ENCODE measurements around the gene CSE1L.
"Not testable (repeated sequence)": the region's sequence is repeated elsewhere in the genome, so short reads cannot be mapped to it uniquely, and the experiment has no call there.

The CSE1L gene

DNA sequence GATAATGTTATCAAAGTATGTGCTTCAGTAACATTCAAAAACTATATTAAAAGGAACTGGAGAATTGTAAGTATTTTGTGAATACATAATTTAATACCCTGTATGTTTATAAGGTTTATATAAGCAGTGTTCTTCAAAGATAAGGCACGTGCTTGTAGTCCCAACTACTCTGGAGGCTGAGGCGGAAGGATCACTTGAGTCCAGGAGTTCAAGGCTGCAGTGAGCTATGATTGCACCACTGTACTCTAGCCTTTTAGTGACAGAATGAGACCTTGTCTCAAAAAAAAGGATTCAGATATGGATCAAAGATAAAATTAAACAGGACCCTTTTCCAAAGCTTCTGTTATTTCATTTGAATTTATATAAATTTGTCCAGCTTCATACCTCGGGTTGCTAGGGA is 17.2 kb downstream of the CSE1L start:
- peak; percentile 5 for FAIRE-seq
- no peak for DNase-seq (ENCODE audit: extremely low spot score, insufficient read length, low read depth)

DNA sequence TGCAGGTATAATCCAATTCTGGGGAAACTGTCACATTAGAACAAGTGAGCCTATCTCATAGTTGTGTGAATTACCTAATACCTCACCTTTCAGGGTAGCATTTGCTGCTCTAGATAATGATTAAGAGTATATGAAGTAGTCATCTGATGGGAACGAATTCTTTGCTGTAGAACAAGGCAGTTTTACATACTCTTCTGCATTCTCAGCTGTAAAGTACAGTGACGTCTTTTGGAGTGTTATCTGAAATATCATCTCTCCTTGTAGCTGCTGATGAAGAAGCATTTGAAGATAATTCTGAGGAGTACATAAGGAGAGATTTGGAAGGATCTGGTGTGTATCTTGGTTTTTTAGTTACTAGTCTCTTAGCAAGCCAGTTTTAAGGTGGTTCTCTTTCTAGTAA is 28.4 kb downstream of the CSE1L start:
- FAIRE-seq (no peak), DNase-seq (ENCODE audit: extremely low spot score, insufficient read length, low read depth) (no peak)

DNA sequence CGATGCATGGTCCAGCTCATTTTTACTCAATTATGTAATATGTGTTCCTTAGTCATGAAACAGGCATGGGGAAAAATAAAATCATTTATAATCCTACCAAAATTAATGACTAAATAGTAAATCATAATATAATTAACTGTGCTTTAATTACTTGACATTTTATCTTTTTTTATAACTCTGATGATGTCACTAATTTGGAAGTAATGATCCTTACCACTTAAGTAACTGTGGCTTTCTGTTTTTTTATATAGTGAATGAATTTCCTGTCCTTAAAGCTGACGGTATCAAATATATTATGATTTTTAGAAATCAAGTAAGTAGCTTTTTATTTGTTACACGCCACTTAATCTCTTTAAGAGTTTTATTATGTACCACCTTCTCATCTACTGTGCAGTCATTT is 32.2 kb downstream of the CSE1L start:
- DNase-seq (ENCODE audit: extremely low spot score, insufficient read length, low read depth) (no peak), FAIRE-seq (no peak)

DNA sequence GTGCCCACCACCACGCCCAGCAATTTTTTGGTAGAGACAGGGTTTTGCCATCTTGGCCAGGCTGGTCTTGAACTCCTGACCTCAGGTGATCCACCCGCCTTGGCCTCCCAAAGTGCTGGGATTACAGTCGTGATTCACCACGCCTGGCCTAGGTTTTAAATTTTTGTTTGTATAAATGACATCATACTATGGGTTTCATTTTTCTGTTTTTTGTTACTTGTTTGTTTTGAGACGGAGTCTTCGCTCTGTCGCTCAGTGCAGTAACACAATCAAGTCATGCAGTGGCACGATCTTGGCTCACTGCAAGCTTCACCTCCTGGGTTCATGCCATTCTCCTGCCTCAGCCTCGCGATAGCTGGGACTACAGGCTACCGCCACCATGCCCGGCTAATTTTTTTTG is 36.2 kb downstream of the CSE1L start:
- not testable (repeated sequence) for FAIRE-seq; DNase-seq (ENCODE audit: extremely low spot score, insufficient read length, low read depth)

DNA sequence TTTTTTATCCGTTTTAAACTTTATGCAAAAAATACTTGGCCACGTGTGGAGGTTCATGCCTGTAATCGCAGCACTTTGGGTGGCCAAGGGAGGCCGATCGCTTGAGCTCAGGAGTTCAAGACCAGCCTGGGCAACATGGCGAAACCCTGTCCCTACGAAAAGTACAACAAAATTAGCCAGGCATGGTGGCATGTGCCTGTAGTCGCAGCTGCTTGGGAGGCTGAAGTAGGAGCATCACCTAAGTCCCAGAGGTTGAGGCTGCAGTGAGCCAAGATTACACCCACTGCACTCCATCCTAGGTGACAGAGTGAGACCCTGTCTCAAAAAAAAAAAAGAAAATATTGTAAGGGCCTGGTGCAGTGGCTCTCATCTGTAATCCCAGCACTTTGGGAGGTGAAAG is 45.0 kb downstream of the CSE1L start:
- no peak for DNase-seq (ENCODE audit: extremely low spot score, insufficient read length, low read depth)
- FAIRE-seq, result no peak

DNA sequence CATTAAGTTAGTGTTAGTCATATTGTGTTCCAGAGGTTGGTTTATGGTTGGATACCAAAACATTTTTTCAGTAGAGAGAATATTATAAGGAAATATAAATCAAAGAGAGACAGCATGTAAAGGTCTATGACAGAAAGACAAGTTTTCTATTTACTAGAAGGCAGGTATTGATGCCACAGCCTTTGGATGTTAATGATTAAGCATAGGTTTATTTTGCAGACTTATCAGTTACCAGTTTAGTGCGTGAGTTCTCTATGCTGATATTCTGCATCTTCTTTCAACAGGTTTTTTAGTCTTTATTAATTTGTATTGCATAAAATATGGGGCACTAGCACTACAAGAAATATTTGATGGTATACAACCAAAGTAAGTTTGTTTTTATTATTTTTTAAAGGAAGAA is 45.6 kb downstream of the CSE1L start:
- no peak for FAIRE-seq
- no peak for DNase-seq (ENCODE audit: extremely low spot score, insufficient read length, low read depth)

DNA sequence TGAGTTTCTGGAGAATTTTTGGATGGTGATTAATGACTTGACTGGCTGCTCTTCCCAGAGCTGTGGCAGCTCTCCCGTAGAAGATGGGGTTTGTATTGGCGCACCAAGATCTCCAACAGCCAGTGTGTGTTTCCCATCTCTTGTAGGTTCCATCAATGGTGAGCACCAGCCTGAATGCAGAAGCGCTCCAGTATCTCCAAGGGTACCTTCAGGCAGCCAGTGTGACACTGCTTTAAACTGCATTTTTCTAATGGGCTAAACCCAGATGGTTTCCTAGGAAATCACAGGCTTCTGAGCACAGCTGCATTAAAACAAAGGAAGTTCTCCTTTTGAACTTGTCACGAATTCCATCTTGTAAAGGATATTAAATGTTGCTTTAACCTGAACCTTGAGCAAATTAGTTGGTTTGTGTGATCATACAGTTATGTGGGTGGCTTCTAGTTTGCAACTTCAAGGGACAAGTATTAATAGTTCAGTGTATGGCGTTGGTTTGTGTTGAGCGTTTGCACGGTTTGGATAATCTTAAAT is 50.2 kb downstream of the CSE1L start:
- FAIRE-seq (no peak), DNase-seq (ENCODE audit: extremely low spot score, insufficient read length, low read depth) (no peak)

DNA sequence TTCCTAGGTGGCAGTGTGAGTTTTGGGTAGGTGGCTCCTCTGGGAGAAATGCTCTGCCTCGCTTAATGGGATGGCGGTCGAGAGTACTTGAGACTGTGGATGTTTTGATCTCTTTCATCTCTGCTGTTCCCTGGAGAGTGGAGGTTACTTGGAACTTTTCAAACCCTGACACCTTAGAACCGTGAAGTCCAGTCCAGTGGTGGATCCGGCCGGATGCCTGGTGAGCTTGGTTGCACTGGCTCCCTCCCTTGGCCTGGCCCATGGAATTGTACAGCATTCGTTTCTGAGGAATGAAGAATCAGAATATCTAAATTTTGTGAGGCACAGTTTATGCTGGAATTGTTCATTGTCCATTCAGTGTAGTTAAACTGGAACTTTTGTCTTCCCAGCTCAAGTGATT is 51.0 kb downstream of the CSE1L start:
- DNase-seq (ENCODE audit: extremely low spot score, insufficient read length, low read depth) (no peak), FAIRE-seq (no peak)

DNA sequence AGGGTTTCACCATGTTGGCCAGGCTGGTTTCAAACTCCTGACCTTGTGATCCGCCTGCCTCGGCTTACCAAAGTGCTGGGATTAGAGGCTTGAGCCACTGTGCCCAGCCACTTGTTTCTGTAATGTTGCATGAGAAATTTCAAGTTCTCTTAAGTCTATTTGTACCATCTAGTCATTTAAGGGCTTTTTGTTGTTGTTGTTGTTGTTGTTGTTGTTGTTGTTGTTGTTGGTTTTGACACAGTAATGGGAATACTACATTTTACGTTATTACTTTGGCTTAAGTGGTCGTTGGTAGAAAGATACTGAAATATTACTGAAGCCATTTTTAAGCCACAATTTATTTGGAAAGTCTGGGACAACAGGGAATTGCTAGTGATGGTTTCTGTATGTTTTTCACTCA is 52.0 kb downstream of the CSE1L start:
- no peak for DNase-seq (ENCODE audit: extremely low spot score, insufficient read length, low read depth)
- FAIRE-seq, result no peak

DNA sequence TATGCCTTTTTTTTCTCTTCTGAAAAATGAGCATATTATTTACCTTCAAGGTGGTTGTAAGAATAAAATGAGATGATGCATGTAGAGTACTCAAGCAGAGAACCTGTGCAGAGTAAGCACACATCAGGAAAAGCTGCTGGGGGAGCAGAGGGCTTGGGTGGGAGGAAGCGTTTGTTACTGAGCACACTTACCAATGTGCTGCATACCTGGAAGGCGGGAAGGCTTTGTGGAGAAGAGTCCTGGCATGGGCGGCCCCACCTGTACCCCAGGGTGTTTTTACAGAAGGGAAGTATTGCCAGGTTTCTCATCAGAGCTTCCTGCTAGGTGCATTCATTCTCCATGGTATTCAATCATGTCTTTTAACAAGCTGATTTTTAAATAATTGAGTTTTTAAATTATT is 52.9 kb downstream of the CSE1L start:
- FAIRE-seq (no peak), DNase-seq (ENCODE audit: extremely low spot score, insufficient read length, low read depth) (no peak)

DNA sequence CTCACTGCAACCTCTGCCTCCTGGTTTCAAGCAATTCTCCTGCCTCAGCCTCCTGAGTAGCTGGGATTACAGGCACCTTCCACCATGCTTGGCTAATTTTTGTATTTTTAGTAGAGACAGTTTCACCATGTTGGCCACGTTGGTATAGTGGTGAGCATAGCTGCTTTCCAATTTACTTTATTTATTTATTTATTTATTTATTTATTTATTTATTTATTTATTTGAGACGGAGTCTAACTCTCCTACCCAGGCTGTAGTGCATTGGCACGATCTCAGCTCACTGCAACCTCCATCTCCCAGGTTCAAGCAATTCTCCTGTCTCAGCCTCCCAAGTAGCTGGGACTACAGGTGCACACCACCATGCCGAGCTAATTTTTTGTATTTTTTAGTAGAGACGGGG is 54.2 kb downstream of the CSE1L start:
- FAIRE-seq; DNase-seq (ENCODE audit: extremely low spot score, insufficient read length, low read depth): not testable (repeated sequence)

DNA sequence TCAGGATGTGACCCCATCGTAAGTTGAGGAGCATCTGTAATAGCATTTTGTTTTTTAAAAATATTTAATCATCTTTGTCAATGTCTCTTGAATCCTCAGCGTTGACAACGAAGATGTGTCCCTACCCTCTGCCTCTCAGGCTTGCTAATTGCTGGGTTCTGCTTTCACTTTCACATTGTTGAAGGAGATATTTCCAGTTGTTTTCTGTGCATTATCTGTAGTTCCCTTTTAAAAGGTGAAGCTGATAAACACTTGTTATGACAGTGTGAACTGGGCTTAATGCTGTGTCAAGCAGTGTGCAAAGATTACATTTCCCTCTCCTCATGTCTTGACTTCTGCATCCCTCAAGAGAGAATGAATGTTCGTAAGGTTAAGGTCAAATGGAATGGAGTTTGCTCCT is 54.9 kb downstream of the CSE1L start:
- FAIRE-seq (no peak), DNase-seq (ENCODE audit: extremely low spot score, insufficient read length, low read depth) (no peak)

DNA sequence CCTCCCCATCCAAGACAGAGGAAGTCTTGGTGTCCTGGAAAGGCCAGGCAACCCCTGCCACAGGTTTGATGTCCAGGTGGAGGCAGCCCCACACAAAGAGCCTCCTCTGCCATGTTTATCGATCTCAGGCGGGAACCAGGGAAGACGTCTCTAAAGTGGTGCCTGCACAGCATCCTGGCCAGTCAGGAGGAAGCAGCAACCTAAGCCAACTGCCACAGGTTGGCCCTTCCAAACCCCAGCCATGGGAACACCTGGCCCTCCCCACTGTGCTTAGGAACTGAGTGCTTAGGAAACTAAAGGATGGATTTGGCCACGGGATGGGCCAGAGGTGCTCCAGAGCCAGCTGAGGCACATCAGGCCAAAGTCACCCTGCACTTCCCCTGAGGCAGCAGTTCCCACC is 56.9 kb downstream of the CSE1L start:
- DNase-seq (ENCODE audit: extremely low spot score, insufficient read length, low read depth), result no peak
- FAIRE-seq, result no peak

DNA sequence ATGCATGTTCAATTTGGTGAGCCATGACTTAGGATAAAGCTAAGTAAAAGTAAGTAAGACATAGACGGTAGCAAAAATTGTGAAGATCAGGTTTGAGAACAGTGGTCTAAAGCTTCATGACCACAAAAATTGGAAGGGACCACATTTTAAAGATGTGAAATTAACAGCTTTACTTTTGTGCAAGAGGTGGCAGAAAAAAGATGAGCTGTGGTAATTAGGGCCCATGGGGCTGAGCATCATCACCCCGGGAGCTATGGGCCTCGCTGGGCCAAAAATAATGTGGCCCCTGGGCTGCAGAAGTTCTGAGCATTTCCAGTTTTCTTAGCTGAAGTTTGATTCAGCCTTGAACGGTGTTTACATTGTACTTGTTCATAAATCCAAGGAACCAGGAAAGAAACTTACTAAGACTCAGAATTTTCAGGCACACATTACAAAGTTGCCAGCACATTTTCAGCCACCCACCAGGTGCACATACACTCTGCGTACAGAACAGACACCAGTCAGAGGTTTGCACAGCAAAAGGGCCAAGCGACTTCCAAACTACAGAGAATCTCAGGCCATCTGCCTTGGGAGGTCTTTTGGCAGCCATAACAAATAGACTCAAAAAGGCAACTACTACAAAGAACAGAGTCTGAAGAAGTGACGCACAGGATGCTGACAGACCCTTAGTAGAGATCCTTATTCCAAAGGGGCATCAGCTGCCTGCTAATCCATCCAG is 57.7 kb downstream of the CSE1L start:
- DNase-seq (ENCODE audit: extremely low spot score, insufficient read length, low read depth) (no peak), FAIRE-seq (no peak)

DNA sequence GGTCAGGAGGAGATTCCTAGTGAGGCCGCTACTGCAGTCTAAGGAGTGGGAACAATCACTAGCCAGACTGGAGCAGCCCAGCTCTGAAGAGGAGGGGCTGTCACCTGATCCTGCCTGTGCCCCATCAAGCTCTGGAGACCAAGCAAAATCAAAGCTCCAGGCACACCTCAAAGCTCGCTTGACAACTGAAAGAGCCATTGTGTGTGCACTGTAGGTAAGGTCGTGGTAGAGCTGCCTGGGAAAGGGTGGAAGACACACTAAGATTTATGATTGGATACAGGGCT is 58.2 kb downstream of the CSE1L start:
- FAIRE-seq (no peak), DNase-seq (ENCODE audit: extremely low spot score, insufficient read length, low read depth) (no peak)

DNA sequence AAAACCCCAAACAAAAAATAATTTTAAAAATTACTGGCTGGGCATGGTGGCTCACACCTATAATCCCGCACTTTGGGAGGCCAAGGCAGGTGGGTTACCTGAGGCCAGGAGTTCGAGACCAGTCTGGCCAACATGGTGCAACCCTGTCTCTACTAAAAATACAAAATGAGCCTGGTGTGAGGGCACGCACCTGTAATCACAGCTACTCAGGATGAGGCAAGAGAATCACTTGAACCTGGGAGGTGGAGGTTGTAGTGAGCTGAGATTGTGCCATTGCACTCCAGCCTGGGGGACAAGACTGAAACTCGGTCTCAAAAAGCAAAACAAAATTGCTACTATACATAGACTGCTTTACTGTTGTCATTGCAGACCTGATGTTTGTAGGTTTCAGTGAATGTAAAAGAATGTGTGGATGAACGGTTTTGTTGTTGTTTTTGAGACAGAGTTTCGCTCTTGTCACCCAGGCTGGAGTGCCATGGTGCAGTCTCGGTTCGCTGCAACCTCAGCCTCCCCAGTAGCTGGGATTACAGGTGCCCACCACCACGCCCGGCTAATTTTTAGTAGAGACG is 59.0 kb downstream of the CSE1L start:
- not testable (repeated sequence) for FAIRE-seq; DNase-seq (ENCODE audit: extremely low spot score, insufficient read length, low read depth)

DNA sequence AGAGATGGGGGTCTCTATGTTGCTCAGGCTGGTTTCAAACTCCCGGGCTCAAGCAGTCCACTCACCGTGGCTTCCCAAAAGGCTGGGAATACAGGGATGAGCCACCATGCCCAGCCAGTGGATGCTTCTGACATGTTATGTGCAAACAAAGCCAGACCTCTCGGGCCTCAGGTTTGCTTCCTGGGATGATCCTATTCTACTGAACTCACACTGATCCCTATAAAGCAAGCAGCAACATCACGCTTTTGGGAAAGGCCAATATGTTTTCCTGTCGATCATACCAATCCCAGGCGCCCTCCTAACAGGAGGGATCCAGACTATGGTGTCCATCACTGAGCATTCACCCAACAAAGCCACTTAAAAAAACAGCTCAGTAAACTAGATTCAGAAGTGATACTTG is 60.2 kb downstream of the CSE1L start:
- FAIRE-seq (no peak), DNase-seq (ENCODE audit: extremely low spot score, insufficient read length, low read depth) (no peak)

DNA sequence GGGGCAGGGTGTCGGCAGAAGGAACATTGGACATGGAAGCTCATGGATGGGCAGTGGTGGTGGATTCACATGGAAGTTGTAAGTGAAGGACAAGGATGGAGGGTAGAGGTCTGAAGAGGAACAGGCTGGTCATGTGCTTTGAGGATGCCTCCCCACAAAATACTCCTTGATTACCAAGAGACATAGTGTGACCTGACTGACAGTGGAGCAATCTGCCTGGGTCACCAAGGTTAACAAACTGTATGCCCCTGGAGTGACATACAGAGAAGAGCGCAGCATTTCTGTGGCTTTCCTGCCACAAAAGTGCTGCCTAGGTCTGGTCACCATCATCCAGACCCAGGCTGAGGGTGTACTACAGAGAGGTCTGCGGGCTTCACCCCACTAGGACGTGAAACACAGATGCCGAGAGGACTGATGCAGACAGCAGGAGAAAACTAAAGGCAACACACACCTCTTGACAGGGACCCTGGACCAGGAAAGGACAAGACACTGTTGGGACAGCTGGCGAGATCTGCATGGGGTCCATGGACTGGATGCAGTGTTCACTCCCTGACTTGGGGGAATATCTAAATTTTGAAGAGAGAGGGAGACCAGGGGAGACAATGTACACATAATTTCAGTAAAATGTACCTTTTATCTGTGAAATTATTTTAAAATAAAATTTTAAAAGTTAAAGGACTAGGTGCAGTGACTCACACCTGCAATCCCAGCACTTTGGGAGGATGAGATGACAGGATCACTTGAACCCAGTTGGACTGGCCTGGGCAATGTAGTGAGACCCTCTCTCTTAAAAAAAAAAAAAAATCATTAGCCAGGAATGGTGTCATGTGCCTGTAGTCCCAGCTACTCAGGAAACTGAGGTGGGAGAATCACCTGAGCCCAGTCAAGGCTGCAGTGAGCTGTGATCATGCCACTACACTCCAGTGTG is 64.9 kb downstream of the CSE1L start:
- no peak for FAIRE-seq
- DNase-seq (ENCODE audit: extremely low spot score, insufficient read length, low read depth), result no peak

DNA sequence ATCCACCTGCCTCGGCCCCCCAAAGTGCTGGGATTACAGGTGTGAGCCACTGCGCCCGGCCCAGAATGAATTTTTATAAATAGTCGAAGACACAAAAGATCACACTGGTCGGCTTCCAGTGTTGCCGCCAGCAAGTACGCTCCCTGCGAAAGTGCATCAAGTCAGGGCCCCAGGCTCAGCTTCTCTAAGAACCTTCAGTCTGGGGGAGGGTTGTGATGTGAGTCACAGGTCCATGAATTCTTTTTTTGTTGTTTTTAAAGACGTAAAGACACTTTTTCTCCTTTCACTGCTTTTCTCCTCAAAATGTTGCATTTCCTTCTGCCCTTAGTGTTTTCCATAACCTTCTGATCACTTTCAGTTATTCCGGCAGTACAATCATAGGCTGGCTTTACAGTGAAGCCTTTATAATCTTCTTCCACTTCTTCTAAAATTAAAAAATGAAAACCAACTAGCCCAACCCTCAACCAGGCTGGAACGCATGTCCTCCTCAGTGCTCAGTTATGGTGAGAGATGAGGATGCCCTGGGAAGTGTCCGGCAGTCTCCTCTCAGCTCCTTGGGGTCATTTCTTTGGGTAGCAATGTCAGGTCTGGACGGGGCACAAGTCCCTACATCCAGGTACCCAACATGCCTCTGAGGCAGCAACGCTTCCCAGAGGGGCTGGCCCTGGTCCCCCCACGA is 66.6 kb downstream of the CSE1L start:
- FAIRE-seq (no peak), DNase-seq (ENCODE audit: extremely low spot score, insufficient read length, low read depth) (no peak)

DNA sequence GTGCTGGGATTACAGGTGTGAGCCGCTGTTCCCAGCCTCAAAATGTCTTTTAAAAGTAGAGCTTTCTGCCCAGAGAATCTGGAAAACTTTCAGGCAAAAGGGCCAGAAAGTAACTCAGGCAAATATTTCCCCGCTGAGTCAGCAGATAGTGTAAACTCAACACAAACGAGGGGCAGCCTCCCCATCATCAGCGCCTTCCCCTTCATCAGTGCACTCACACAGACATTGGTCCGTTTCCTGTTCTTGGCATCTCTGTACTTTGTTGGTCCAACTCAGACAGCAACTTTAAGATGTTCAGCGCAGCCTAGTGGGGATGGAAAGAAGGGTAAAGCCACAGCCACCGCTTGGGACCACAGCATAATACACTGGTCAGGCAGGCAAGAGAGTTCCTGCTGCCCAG is 69.5 kb downstream of the CSE1L start:
- DNase-seq (ENCODE audit: extremely low spot score, insufficient read length, low read depth), result no peak
- no peak for FAIRE-seq

DNA sequence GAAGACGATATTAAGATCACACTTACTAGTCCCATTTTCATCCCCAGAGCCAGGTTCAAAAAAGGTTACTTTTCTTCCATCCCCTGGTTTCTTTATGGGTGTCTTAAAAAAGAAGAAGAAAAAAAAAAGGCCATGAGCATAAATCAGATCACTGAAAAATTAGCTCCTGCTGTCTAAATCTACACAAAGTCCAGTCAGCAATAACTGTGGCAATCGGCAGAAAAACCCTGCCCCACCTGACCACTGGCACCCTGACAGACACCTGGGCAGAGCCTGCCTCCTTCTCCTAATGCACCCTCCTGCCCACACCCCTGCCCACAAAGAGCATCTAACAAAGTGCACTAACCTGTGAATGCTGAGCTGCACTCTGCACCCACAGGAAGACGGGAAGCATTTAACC is 72.2 kb downstream of the CSE1L start:
- FAIRE-seq (no peak), DNase-seq (ENCODE audit: extremely low spot score, insufficient read length, low read depth) (no peak)
